Retina (tissue), 1 donor: ENCODE measurements around the gene ZNF148.

ENCODE experiments used
- DNase-seq: peaks from one replicate; pipeline ENCODE4 v3.0.0-alpha.2; 2016

ZNF148 gene

GRCh38 chr3:125186261-125186787 is 188.8 kb downstream of the ZNF148 start:
- DNase-seq, result no peak

DNA sequence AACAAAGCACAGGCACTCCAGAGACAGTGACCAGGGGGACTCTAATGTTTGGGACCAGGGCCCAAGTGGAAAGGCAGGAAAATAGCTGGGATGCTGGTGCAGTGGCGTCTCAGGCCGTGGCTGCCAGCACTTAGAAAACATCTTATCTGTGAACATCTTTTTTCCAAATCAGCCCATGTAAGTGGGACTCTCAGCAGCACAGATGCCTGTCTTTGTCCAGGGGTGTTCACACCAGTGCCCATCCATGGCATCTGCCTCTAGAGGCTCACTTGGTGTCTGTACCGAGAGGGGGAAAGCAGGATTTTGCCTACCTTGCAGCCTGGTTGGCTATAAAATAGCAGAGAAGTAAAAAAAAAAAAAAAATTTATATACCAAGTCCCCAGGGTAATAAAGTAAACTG is 189.3 kb downstream of the ZNF148 start:
- DNase-seq, result no peak

GRCh38 chr3:125179884-125180240 is 195.3 kb downstream of the ZNF148 start:
- DNase-seq, result no peak

GRCh38 chr3:125179143-125179883 is 195.8 kb downstream of the ZNF148 start:
- DNase-seq, result no peak

GRCh38 chr3:125177746-125178145 is 197.4 kb downstream of the ZNF148 start:
- DNase-seq, result no peak
